Measurements from ENCODE around the gene TBC1D12. TPM values are rescaled to one million over a fixed set of nuclear protein-coding genes. Genes with fewer than 3 reads are reported as not detected.

Gene TBC1D12
- total RNA-seq, 2 experiments from 2014 or later, result 0.27 to 0.42 TPM

DNA sequence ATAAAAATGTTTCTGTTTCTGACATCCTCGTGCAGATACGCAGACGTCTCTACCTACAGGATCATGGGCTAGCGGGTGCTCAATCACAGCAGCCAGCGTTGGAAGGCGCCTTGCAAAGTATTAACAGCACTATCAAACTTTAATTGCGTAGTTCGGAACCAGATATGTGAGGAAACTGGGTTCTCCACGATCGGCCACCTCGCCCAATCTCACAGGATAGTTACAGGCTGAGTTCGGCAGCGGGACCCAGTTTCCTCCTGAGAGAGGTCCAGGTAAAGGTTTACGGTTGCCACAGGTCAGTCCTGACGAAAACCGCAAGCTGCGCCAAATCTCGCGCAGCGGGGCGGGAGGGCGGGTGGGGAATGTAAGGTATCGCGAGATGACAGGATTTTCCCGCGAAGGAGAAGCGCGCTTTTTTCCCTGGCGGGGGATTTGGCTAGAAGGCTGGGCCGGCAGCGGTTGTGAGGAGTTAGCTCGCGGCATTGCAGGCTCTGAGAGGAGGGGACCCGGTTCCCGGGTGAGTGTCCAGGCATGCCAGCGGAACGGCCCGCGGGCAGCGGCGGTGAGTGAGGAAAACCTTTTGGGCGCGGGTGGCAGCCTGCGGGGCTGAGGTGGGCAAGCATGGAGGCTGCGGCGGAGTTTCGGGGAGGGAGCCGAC is 143.2 kb downstream of the TBC1D12 start, which contains the start of gene HELLS:
HELLS (plus strand) TSS at position 398 of the 658 bp plus-strand sequence; CDS start at position 532, 134 bp downstream.
- ChIA-PET CTCF (no interaction called here), POLR2A (no interaction called here)
- peaks cover 21% of the 10 kb centered on the region for H3K4me1 ChIP-seq (ENCODE audit: insufficient read depth, low read length)
- ATAC-seq (ENCODE audit: poor library complexity), result peak; percentile 77
- peak within 1 kb of the TSS; percentile 90 for H3K4me3 Mint-ChIP-seq
- no peaks in the 10 kb centered on the region for H3K36me3 ChIP-seq (ENCODE audit: insufficient read depth, low read length)
- H3K27me3 Mint-ChIP-seq, result no peaks in the 10 kb centered on the region
- H3K27ac Mint-ChIP-seq, result peak within 1 kb of the TSS; percentile 78
- peaks cover 17% of the 10 kb centered on the region for H3K36me3 Mint-ChIP-seq (ENCODE audit: low read depth)
- peaks cover 21% of the 10 kb centered on the region for H3K4me1 Mint-ChIP-seq (ENCODE audit: low read depth)
- H3K4me3 ChIP-seq (ENCODE audit: low read length), result peak within 1 kb of the TSS; percentile 99
- no peaks in the 10 kb centered on the region for H3K9me3 ChIP-seq (ENCODE audit: control insufficient read depth in 1 of 2, insufficient read depth in 1 of 2, low read length in 2 of 2)
- H3K27ac ChIP-seq (ENCODE audit: low read depth in 1 of 2, low read length in 2 of 2), result peak within 1 kb of the TSS; percentile 29 to 60
- peak; percentile 36 to 85 (median 54) for DNase-seq
- no peaks in the 10 kb centered on the region for H3K9me3 Mint-ChIP-seq
- TF ChIP-seq, protein P1, sequence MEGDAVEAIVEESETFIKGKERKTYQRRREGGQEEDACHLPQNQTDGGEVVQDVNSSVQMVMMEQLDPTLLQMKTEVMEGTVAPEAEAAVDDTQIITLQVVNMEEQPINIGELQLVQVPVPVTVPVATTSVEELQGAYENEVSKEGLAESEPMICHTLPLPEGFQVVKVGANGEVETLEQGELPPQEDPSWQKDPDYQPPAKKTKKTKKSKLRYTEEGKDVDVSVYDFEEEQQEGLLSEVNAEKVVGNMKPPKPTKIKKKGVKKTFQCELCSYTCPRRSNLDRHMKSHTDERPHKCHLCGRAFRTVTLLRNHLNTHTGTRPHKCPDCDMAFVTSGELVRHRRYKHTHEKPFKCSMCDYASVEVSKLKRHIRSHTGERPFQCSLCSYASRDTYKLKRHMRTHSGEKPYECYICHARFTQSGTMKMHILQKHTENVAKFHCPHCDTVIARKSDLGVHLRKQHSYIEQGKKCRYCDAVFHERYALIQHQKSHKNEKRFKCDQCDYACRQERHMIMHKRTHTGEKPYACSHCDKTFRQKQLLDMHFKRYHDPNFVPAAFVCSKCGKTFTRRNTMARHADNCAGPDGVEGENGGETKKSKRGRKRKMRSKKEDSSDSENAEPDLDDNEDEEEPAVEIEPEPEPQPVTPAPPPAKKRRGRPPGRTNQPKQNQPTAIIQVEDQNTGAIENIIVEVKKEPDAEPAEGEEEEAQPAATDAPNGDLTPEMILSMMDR (IDR thresholded peaks at IDR 0.05), result no peak
- H3K27me3 ChIP-seq (ENCODE audit: control insufficient read depth in 1 of 2, insufficient read depth in 2 of 2, low read length in 2 of 2), result no peaks in the 10 kb centered on the region
- intact Hi-C loops (cut with DNase I, micrococcal nuclease), result loop anchor here in 1 of 2 experiments (5.0 kb wide), 1 partner anchor 183 kb away; the partner anchor contains the start of gene NOC3L

DNA sequence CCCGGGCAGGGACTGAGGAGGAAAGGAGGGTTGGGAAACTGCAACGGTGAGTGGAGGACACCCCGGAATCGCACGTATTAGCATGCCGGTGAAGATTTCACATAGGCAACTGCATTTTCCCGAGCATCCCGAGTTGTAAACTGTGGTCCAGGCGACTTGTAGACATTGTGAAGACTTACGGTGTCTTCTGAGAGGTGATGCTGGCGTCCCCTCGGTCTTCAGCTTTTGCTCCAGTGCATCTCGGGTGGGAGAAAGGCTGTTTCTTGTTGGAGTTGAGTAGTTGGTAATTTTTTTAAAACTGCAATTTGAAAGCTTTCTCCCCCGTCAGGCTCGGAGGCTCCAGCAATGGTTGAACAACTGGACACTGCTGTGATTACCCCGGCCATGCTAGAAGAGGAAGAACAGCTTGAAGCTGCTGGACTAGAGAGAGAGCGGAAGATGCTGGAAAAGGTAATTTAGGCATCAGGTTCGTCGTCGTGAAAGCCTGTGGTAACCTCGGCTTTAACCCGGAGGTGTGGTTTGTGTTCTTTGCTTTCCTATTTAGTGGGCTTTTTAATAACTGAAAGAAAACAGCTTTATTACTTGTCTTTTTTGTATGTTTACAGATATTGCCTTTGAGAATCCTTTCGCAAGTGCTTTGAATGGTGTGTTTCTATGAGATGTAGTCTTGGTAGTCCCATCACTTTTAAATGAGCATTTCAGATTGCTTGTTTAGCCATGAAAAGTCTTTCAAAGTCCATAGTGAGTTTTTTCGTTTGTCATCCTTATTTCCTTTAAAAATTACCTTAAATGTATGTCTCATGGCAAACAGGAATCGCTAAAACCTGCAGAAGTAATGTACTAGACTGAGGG is 143.9 kb downstream of the TBC1D12 start:
- no peak for ATAC-seq (ENCODE audit: poor library complexity)
- H3K4me3 Mint-ChIP-seq, result peak overlapping the region; percentile 90
- ChIA-PET POLR2A (no interaction called here), CTCF (no interaction called here)
- intact Hi-C loops (cut with DNase I, micrococcal nuclease), result loop anchor here in 1 of 2 experiments (5.0 kb wide), 1 partner anchor 184 kb away; the partner anchor contains the start of gene NOC3L
- Histone ChIP-seq H3K27me3 (ENCODE audit: control insufficient read depth in 1 of 2, insufficient read depth in 2 of 2, low read length in 2 of 2) (no peaks in the 10 kb centered on the region), H3K4me3 (ENCODE audit: low read length) (peak overlapping the region; percentile 99), H3K4me1 (ENCODE audit: insufficient read depth, low read length) (peaks cover 21% of the 10 kb centered on the region), H3K27ac (ENCODE audit: low read depth in 1 of 2, low read length in 2 of 2) (peak overlapping the region in 1 of 2 donors; percentile 33), H3K36me3 (ENCODE audit: insufficient read depth, low read length) (no peaks in the 10 kb centered on the region), H3K9me3 (ENCODE audit: control insufficient read depth in 1 of 2, insufficient read depth in 1 of 2, low read length in 2 of 2) (no peaks in the 10 kb centered on the region)
- H3K4me1 Mint-ChIP-seq (ENCODE audit: low read depth), result peaks cover 21% of the 10 kb centered on the region
- no peaks in the 10 kb centered on the region for H3K27me3 Mint-ChIP-seq
- H3K27ac Mint-ChIP-seq, result peak overlapping the region; percentile 78
- no peaks in the 10 kb centered on the region for H3K9me3 Mint-ChIP-seq
- TF ChIP-seq, protein P1 (IDR thresholded peaks at IDR 0.05), result no peak
- peaks cover 17% of the 10 kb centered on the region for H3K36me3 Mint-ChIP-seq (ENCODE audit: low read depth)
- DNase-seq, result peak in 3 of 14 experiments; percentile 15 to 22 (median 19)

DNA sequence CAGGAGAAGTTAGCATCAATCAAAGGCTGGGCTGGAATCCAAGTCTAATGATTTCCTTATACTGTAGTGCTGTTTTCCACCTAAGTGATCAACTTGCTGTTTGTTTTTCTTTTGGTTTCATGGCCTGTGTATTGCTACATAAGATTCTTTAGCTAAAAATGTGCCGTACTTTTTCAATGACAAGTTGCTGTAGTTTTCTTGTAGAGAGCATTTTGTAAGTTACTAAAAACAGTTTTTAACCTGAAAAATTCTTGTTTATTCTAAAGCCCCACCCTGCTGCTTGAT is 144.5 kb downstream of the TBC1D12 start:
- TF ChIP-seq, protein P1 (IDR thresholded peaks at IDR 0.05), result no peak
- H3K36me3 ChIP-seq (ENCODE audit: insufficient read depth, low read length), result no peaks in the 10 kb centered on the region
- Mint-ChIP-seq H3K4me1 (ENCODE audit: low read depth) (peaks cover 21% of the 10 kb centered on the region), H3K36me3 (ENCODE audit: low read depth) (peaks cover 17% of the 10 kb centered on the region), H3K9me3 (no peaks in the 10 kb centered on the region), H3K27me3 (no peaks in the 10 kb centered on the region), H3K4me3 (peak overlapping the region; percentile 90), H3K27ac (peak overlapping the region; percentile 78)
- POLR2A ChIA-PET, result no interaction called here
- CTCF ChIA-PET, result no interaction called here
- intact Hi-C loops (cut with DNase I, micrococcal nuclease), result loop anchor here in 1 of 2 experiments (5.0 kb wide), 1 partner anchor 185 kb away; the partner anchor contains the start of gene NOC3L
- H3K4me1 ChIP-seq (ENCODE audit: insufficient read depth, low read length), result peaks cover 21% of the 10 kb centered on the region
- no peaks in the 10 kb centered on the region for H3K27me3 ChIP-seq (ENCODE audit: control insufficient read depth in 1 of 2, insufficient read depth in 2 of 2, low read length in 2 of 2)
- H3K9me3 ChIP-seq (ENCODE audit: control insufficient read depth in 1 of 2, insufficient read depth in 1 of 2, low read length in 2 of 2), result no peaks in the 10 kb centered on the region
- no peak overlapping the region for H3K4me3 ChIP-seq (ENCODE audit: low read length)
- ATAC-seq (ENCODE audit: poor library complexity) (no peak), DNase-seq (peak in 1 of 14 experiments; percentile 0)
- H3K27ac ChIP-seq (ENCODE audit: low read depth in 1 of 2, low read length in 2 of 2), result no peak overlapping the region

Measured in CD4-positive, alpha-beta T cell (primary cell).